ENCODE data around the gene TFDP2. TPM values are rescaled to one million over a fixed set of nuclear protein-coding genes. Genes with fewer than 3 reads are reported as not detected.

Gene TFDP2
- total and polyA plus RNA-seq, 2 donors from 2014 or later = 38.7 to 50.6 TPM

DNA sequence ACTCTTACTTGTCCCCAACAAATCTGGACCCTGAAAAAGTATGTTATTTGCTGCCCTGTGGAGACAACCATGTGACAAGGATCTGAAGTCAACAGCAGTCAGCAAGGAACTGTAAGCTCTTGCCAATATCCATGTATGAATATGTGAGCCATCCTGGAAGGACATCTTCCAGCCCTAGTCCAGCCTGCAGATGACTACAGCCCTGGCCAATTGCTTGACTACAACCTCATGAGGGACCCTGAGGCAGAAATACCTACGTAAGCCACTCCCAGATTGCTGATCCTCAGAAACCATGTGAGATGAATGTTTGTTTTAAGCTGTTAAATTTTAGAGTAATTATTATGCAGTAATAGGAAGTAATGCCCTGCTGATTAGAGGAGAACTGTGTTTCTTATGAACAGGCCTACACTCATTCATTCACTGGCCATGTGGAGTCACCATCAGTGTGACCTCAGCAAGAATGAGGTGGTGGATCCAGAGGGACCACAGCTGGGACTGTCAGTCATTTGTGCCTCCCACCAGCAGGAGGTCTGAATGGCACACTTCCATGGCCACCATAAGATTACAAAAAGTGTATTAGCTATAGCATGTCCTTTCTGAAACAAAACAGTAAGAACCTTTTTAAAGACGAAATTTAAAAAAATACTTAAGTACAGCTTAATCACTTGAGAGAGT is 92.6 kb downstream of the TFDP2 start:
- no peak for DNase-seq
- H3K9ac ChIP-seq (ENCODE audit: low read length in 3 of 3) = no peak overlapping the region
- H3K4me3 ChIP-seq (ENCODE audit: low read length in 3 of 3) = no peak overlapping the region
- FAIRE-seq = no peak
- intact Hi-C loops (cut with DNase I) = no loop called here
- no peak overlapping the region for H3K27ac ChIP-seq (ENCODE audit: low read depth in 2 of 2, low read length in 2 of 2)
- H3K4me1 ChIP-seq (ENCODE audit: control insufficient read depth in 2 of 3, insufficient read depth in 2 of 3, low read depth in 1 of 3, low read length in 3 of 3) = no peaks in the 10 kb centered on the region
- no peaks in the 10 kb centered on the region for H3K27me3 ChIP-seq (ENCODE audit: control insufficient read depth, insufficient read depth, low read length)
- no peaks in the 10 kb centered on the region for H3K36me3 ChIP-seq (ENCODE audit: control insufficient read depth in 2 of 3, insufficient read depth in 3 of 3, low read length in 3 of 3)
- H3K9me3 ChIP-seq (ENCODE audit: control insufficient read depth in 2 of 3, insufficient read depth in 1 of 3, low read length in 3 of 3) = no peaks in the 10 kb centered on the region
- TF ChIP-seq, protein P1, sequence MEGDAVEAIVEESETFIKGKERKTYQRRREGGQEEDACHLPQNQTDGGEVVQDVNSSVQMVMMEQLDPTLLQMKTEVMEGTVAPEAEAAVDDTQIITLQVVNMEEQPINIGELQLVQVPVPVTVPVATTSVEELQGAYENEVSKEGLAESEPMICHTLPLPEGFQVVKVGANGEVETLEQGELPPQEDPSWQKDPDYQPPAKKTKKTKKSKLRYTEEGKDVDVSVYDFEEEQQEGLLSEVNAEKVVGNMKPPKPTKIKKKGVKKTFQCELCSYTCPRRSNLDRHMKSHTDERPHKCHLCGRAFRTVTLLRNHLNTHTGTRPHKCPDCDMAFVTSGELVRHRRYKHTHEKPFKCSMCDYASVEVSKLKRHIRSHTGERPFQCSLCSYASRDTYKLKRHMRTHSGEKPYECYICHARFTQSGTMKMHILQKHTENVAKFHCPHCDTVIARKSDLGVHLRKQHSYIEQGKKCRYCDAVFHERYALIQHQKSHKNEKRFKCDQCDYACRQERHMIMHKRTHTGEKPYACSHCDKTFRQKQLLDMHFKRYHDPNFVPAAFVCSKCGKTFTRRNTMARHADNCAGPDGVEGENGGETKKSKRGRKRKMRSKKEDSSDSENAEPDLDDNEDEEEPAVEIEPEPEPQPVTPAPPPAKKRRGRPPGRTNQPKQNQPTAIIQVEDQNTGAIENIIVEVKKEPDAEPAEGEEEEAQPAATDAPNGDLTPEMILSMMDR (IDR thresholded peaks at IDR 0.05; ENCODE audit: borderline replicate concordance, extremely low read depth, insufficient read depth) = no peak

DNA sequence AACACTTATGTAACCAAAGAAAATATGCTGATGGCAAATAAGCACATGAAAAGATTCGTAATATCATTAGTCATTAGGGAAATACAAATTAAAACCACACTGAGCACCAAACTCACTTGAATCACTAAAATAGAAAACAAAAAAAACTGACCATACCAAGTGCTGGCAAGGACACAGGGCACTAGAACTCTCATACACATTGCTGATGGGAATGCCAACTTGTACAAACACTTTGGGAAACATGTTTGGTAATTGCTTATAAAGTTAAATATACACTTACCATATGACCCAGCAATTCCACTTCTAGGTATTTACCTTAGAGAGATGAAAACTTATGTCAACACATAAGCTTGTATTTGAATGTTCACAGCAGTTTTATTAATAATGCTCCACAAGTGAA is 95.5 kb downstream of the TFDP2 start:
- intact Hi-C loops (cut with DNase I) = no loop called here
- Histone ChIP-seq H3K27ac (ENCODE audit: low read depth in 2 of 2, low read length in 2 of 2) (no peak overlapping the region), H3K9ac (ENCODE audit: low read length in 3 of 3) (no peak overlapping the region), H3K4me1 (ENCODE audit: control insufficient read depth in 2 of 3, insufficient read depth in 2 of 3, low read depth in 1 of 3, low read length in 3 of 3) (no peaks in the 10 kb centered on the region), H3K4me3 (ENCODE audit: low read length in 3 of 3) (no peak overlapping the region), H3K36me3 (ENCODE audit: control insufficient read depth in 2 of 3, insufficient read depth in 3 of 3, low read length in 3 of 3) (no peaks in the 10 kb centered on the region), H3K27me3 (ENCODE audit: control insufficient read depth, insufficient read depth, low read length) (no peaks in the 10 kb centered on the region), H3K9me3 (ENCODE audit: control insufficient read depth in 2 of 3, insufficient read depth in 1 of 3, low read length in 3 of 3) (no peaks in the 10 kb centered on the region)
- no peak for FAIRE-seq
- no peak for DNase-seq
- TF ChIP-seq, protein P1 (IDR thresholded peaks at IDR 0.05; ENCODE audit: borderline replicate concordance, extremely low read depth, insufficient read depth) = no peak

DNA sequence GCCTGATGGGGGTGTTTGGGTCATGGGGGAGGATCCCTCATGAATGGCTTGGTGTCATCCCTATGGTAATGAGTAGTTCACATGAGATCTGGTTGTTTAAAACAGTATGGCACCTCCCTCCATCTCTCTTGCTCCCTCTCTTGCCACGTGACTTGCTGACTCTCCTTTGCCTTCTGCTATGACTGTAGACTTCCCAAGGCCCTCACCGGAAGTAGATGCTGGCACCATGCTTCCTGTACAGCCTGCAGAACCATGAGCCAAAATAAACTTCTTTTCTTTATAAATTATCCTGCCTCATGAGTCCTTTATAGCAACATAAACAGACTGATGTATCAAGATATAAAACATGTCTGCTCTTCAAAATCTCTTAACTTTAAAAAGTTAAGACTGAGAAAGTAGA is 96.1 kb downstream of the TFDP2 start:
- FAIRE-seq (no peak), DNase-seq (peak in 1 of 5 donors; percentile 25)
- intact Hi-C loops (cut with DNase I) = no loop called here
- TF ChIP-seq, protein P1 (IDR thresholded peaks at IDR 0.05; ENCODE audit: borderline replicate concordance, extremely low read depth, insufficient read depth) = no peak
- no peaks in the 10 kb centered on the region for H3K36me3 ChIP-seq (ENCODE audit: control insufficient read depth in 2 of 3, insufficient read depth in 3 of 3, low read length in 3 of 3)
- H3K27me3 ChIP-seq (ENCODE audit: control insufficient read depth, insufficient read depth, low read length) = no peaks in the 10 kb centered on the region
- no peak overlapping the region for H3K27ac ChIP-seq (ENCODE audit: low read depth in 2 of 2, low read length in 2 of 2)
- no peak overlapping the region for H3K9ac ChIP-seq (ENCODE audit: low read length in 3 of 3)
- no peaks in the 10 kb centered on the region for H3K4me1 ChIP-seq (ENCODE audit: control insufficient read depth in 2 of 3, insufficient read depth in 2 of 3, low read depth in 1 of 3, low read length in 3 of 3)
- H3K9me3 ChIP-seq (ENCODE audit: control insufficient read depth in 2 of 3, insufficient read depth in 1 of 3, low read length in 3 of 3) = no peaks in the 10 kb centered on the region
- H3K4me3 ChIP-seq (ENCODE audit: low read length in 3 of 3) = no peak overlapping the region

DNA sequence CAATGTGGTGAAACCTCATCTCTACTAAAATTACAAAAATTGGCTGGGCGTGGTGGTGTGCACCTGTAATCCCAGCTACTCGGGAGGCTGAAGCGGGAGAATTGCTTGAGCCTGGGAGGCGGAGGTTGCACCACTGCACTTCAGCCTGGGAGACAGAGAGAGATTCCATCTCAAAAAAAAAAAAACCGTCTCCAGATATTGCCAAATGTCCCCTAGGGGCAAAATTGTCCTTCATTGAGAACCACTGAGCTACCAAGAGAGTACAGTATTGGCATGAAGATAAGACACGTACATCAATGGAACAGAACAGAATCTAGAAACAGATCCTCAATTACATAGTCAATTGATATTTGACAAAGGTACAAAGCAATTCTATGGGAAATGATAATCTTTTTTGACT is 98.0 kb downstream of the TFDP2 start:
- FAIRE-seq = no peak
- TF ChIP-seq, protein P1 (IDR thresholded peaks at IDR 0.05; ENCODE audit: borderline replicate concordance, extremely low read depth, insufficient read depth) = no peak
- Histone ChIP-seq H3K36me3 (ENCODE audit: control insufficient read depth in 2 of 3, insufficient read depth in 3 of 3, low read length in 3 of 3) (no peaks in the 10 kb centered on the region), H3K27ac (ENCODE audit: low read depth in 2 of 2, low read length in 2 of 2) (no peak overlapping the region), H3K27me3 (ENCODE audit: control insufficient read depth, insufficient read depth, low read length) (no peaks in the 10 kb centered on the region), H3K4me3 (ENCODE audit: low read length in 3 of 3) (no peak overlapping the region), H3K9ac (ENCODE audit: low read length in 3 of 3) (no peak overlapping the region), H3K9me3 (ENCODE audit: control insufficient read depth in 2 of 3, insufficient read depth in 1 of 3, low read length in 3 of 3) (no peaks in the 10 kb centered on the region), H3K4me1 (ENCODE audit: control insufficient read depth in 2 of 3, insufficient read depth in 2 of 3, low read depth in 1 of 3, low read length in 3 of 3) (no peaks in the 10 kb centered on the region)
- intact Hi-C loops (cut with DNase I) = no loop called here
- DNase-seq = no peak

Data from kidney (tissue), 14 donors.